Stromal cell of bone marrow (primary cell): ENCODE results near the gene DRD2.

Source experiments
- DNase-seq: peaks from one replicate; pipeline ENCODE4 v3.0.0-alpha.2; 2012; ENCODE audit warnings: low read depth

The DRD2 gene

DNA sequence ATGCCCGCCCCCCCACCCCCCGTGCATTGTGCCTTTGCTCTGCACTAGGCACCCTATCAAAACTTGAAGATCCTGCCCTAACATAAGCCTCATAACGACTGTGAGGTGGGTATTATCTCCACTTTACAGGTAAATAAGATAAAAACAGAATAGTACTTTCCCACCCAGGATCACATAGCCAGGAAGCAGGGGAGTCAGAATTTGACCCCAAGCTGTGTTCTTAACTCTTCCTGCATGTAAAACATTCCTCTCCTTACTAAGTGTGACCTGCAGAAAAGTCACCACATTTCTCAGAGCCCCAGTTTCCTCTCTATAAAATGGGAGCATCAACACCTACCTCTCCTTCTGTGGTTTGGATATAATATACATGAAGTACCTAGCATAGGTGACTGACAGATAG, 105.8 kb downstream of the DRD2 start:
- no peak for DNase-seq

DNA sequence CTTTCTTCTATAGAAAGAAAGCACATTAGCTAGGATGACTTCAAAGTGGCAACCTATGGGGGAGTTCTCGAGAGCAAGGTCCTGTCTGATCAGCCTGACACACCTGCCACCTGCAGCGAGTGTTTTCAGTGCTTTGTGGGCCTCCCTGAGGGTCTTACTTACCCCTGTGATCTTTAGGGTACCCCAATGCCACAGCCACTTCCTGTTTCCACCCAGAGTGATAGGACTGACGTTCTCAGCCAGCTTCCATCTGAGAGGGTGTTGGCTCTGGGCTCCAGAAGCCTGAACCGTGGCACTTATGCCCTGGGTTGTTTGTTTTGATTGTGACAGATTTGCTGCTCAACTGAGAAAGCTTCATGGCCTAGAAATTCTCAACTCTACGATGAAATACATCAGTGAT, 109.3 kb downstream of the DRD2 start:
- DNase-seq: no peak

DNA sequence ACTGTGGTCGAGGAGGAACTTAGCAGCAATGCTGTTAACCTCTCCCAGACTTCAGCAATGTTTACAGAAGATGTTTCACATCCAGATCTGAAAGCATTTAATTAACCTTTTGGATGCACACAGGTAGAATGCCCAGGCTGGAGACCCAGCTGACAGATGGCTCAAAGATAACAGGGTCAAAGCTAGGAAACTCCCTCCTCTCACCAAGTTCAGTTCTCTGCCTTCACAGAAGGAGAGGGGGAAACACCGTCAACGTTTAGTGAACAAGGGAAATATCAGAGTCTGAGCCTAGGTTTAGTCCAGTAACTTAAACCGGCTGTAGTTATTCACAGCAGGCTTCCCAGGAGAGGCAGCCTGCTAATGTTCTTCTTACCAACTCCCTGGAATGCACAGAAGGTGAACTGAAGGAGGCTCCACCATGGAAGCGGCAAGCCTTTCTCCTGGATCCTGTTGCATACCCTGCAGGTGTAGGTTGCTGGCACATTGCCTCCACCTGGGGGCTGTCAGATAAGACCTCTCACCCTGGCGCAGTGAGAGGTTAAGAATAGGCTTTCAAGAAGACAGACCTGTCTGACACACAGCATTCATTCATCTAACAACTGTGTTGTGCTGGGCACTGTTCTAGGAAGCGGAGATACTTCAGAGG, 111.1 kb downstream of the DRD2 start:
- DNase-seq: no peak

DNA sequence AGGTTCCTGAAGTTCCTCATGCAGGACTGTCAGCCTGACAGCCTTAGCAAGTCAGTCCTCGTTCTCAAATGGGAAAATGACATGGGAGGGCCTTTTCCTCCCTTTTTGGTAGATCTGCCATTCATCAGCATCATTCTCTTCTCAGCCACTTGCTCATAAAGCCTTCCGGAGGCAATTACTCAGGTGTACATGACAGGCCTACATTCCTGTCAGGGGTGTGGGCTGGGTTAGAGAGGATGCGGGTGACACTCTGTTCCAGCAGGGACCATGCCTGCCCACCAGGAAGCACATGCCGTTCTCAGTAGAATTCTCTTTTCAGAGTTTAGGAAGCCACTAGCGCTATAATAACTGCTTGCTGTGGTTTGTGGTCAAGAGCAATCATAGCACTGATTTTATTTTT, 111.8 kb downstream of the DRD2 start:
- no peak for DNase-seq
